GM12872 (cell line): ENCODE measurements around the gene MAPK8.

ENCODE experiments used
- CTCF ChIP-seq: IDR thresholded peaks from 3 replicates; pipeline ENCODE4 v1.5.1; 2011; ENCODE audit warnings: low read depth, mild to moderate bottlenecking, low read length, moderate library complexity; ENCODE audit not compliant: insufficient read depth

Gene MAPK8

GRCh38 chr10:48306265-48306869, at the start of gene MAPK8:
Gene MAPK8, plus strand, starts transcription at chr10:48306677. Its CDS starts 94,984 bp downstream, at chr10:48401661.
- no peak for TF ChIP-seq CTCF

DNA sequence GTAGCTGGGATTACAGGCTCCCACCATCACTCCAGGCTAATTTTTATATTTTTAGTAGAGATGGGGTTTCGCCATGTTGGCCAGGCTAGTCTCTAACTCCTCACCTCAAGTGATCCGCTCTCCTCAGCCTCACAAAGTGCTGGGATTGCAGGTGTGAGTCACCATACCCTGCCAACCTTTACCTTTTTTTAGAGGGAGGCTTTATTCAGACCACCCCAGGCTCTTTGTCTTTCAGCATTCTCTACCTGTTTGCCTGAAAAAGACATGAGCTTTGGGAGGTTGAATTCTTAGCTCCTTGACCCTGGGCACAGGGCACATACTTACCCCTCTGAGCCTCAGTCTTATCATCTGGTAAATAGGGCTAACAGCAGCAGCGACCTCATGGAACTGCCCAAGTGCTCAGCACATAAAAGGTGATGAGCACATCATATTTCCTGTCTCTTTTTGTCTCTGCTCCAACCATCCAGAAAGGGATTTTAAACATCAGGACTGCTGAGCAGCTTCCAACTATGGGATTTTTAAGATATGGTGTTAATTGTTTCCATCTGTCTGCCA, 49.0 kb upstream of the MAPK8 start:
- TF ChIP-seq CTCF: no peak

- TF ChIP-seq CTCF: no peak
Measured at GRCh38 chr10:48258105-48258504, 48.4 kb upstream of the MAPK8 start.

GRCh38 chr10:48266528-48266927, 39.9 kb upstream of the MAPK8 start:
- no peak for TF ChIP-seq CTCF

- TF ChIP-seq CTCF: no peak
Measured at GRCh38 chr10:48271047-48271730, 35.3 kb upstream of the MAPK8 start.

- no peak for TF ChIP-seq CTCF
Measured at GRCh38 chr10:48272682-48273081, 33.8 kb upstream of the MAPK8 start.

GRCh38 chr10:48273741-48274140, 32.7 kb upstream of the MAPK8 start:
- TF ChIP-seq CTCF: no peak
